Astrocyte (in vitro differentiated cells and primary cell): ENCODE measurements around the gene KIF3B. TPM values are rescaled to one million over a fixed set of nuclear protein-coding genes. Genes with fewer than 3 reads are reported as not detected.

ENCODE experiments used
- DNase-seq: peaks from one replicate; pipeline ENCODE4 v3.0.0-alpha.2; 2010; ENCODE audit warnings: low read depth
- FAIRE-seq: peaks from 2 replicates; lab custom pipeline; 2011; peaks lifted over from hg19 to GRCh38; lab: Jason Lieb, UNC
- H2AFZ ChIP-seq: 2 replicates; pipeline ENCODE4 v1.6.0; 2012; ENCODE audit warnings: low read depth, low read length, inconsistent platforms
- H3K27ac ChIP-seq: 2 replicates; pipeline ENCODE4 v1.5.1; 2011; ENCODE audit warnings: low read depth, low read length, inconsistent platforms
- H3K27me3 ChIP-seq: 2 replicates; pipeline ENCODE4 v1.6.0; 2011; ENCODE audit warnings: low read length, inconsistent platforms; ENCODE audit not compliant: insufficient read depth
- H3K36me3 ChIP-seq: 2 replicates; pipeline ENCODE4 v1.5.1; 2011; ENCODE audit warnings: low read length, inconsistent platforms; ENCODE audit not compliant: insufficient read depth
- H3K4me1 ChIP-seq: 2 replicates; pipeline ENCODE4 v1.5.1; 2011; ENCODE audit warnings: low read length, inconsistent platforms; ENCODE audit not compliant: insufficient read depth
- H3K4me2 ChIP-seq: 2 replicates; pipeline ENCODE4 v1.6.0; 2012; ENCODE audit warnings: low read length, inconsistent platforms
- H3K4me3 ChIP-seq: 2 replicates; pipeline ENCODE4 v1.5.1; 2011; ENCODE audit warnings: low read depth, mild to moderate bottlenecking, low read length, inconsistent platforms; ENCODE audit not compliant: insufficient read depth
- H3K79me2 ChIP-seq: 2 replicates; pipeline ENCODE4 v1.6.0; 2012; ENCODE audit warnings: mild to moderate bottlenecking, low read length, inconsistent platforms; ENCODE audit not compliant: insufficient read depth
- H3K9ac ChIP-seq: 2 replicates; pipeline ENCODE4 v1.6.0; 2012; ENCODE audit warnings: mild to moderate bottlenecking, low read length, inconsistent platforms
- H3K9me3 ChIP-seq: 2 replicates; pipeline ENCODE4 v1.5.1; 2012; ENCODE audit warnings: low read depth, mild to moderate bottlenecking, low read length, inconsistent platforms; ENCODE audit not compliant: insufficient read depth
- H4K20me1 ChIP-seq: 2 replicates; pipeline ENCODE4 v1.6.0; 2012; ENCODE audit warnings: low read length, inconsistent platforms; ENCODE audit not compliant: insufficient read depth
- H3K27ac Mint-ChIP-seq: one replicate; pipeline ENCODE4 v1.8.0; 2021; ENCODE audit warnings: mild to moderate bottlenecking, mixed read lengths; ENCODE audit not compliant: unreplicated experiment
- H3K27me3 Mint-ChIP-seq: one replicate; pipeline ENCODE4 v1.8.0; 2021; ENCODE audit warnings: low read depth, mixed read lengths; ENCODE audit not compliant: unreplicated experiment
- H3K36me3 Mint-ChIP-seq: one replicate; pipeline ENCODE4 v1.8.0; 2021; ENCODE audit warnings: low read depth, mixed read lengths; ENCODE audit not compliant: unreplicated experiment
- H3K4me1 Mint-ChIP-seq: one replicate; pipeline ENCODE4 v1.8.0; 2021; ENCODE audit warnings: low read depth, mixed read lengths; ENCODE audit not compliant: unreplicated experiment
- H3K4me3 Mint-ChIP-seq: one replicate; pipeline ENCODE4 v1.8.0; 2021; ENCODE audit warnings: mild to moderate bottlenecking, moderate library complexity, mixed read lengths; ENCODE audit not compliant: unreplicated experiment
- H3K9me3 Mint-ChIP-seq: one replicate; pipeline ENCODE4 v1.8.0; 2021; ENCODE audit warnings: mild to moderate bottlenecking, mixed read lengths; ENCODE audit not compliant: unreplicated experiment
- CTCF ChIP-seq: IDR thresholded peaks from 2 replicates; pipeline ENCODE4 v1.5.1; 2011; ENCODE audit warnings: low read depth, mild to moderate bottlenecking, inconsistent platforms, low read length, moderate library complexity; ENCODE audit not compliant: insufficient read depth
- EZH2 ChIP-seq: IDR thresholded peaks from 2 replicates; pipeline ENCODE4 v1.6.1; 2012; ENCODE audit warnings: mild to moderate bottlenecking, low read length, inconsistent platforms; ENCODE audit not compliant: insufficient read depth
- total RNA-seq: library from RNA; stranded (reverse); gene quantifications from 2 replicates; pipeline ENCODE4 v1.2.1, GENCODE V29; 2021

Gene KIF3B
- total RNA-seq, 1 donor from 2014 or later = 28.5 TPM

DNA sequence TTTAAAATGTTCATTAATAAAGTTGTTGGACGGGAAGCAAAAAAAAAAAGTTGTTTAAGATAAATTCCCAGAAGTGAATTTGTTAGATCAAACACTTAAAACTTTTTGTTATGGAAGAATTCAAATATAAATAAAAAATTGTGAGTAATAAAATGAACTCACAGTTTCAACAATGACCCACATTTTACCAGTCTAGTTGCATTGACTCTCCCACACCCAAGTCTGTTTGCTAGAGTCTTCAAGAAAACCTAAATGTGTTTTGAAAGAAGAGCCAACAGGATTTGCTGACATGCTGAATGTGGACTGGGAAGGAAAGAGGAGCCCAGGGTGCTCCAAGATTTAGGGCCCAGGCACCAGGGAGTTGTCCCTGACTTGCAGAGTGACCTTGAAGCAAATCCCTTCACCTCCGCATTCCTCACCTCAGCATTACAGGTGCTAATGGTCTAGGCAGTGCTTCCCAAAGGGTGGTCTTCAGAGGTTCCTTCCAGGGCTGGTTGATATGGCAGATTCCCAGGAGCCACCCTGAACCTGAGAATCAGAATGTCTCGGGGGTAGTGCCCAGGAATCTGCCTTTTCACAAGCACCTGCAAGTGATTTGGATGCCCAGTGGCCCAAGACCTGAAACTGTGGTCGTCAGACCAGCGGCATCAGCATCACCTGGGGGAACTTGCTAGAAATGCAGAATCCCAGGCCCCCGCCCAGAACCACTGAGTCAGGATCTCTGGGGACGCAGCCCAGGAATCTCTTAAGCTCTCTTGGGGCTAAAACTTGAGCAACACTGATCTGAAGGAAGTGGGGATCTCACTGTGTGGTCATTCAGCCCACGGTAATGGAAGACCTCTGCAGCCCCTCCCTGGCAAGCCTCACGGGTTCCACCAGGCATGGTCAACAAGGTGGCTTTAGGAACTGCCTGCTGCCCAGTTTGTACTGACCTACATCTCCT lies 38.7 kb upstream of the KIF3B start:
- no peak overlapping the region for H3K4me3 ChIP-seq
- no peaks in the 10 kb centered on the region for H3K4me1 ChIP-seq
- TF ChIP-seq EZH2 (no peak), CTCF (no peak)
- no peak overlapping the region for H2AFZ ChIP-seq
- no peak overlapping the region for H3K27ac ChIP-seq
- Mint-ChIP-seq H3K27ac (no peak overlapping the region), H3K9me3 (no peaks in the 10 kb centered on the region), H3K27me3 (peaks cover 6% of the 10 kb centered on the region), H3K4me3 (no peak overlapping the region), H3K4me1 (no peaks in the 10 kb centered on the region), H3K36me3 (peaks cover 10% of the 10 kb centered on the region)
- H3K79me2 ChIP-seq = no peaks in the 10 kb centered on the region
- H3K4me2 ChIP-seq = no peak overlapping the region
- FAIRE-seq = no peak
- peaks cover 2% of the 10 kb centered on the region for H3K36me3 ChIP-seq
- H3K9ac ChIP-seq = no peak overlapping the region
- no peak for DNase-seq
- no peaks in the 10 kb centered on the region for H3K27me3 ChIP-seq
- no peaks in the 10 kb centered on the region for H3K9me3 ChIP-seq
- no peaks in the 10 kb centered on the region for H4K20me1 ChIP-seq

- DNase-seq (no peak), FAIRE-seq (no peak)
- Histone ChIP-seq H3K4me1 (no peaks in the 10 kb centered on the region), H3K9ac (no peak overlapping the region), H3K4me2 (no peak overlapping the region), H3K27ac (no peak overlapping the region), H3K4me3 (no peak overlapping the region), H3K9me3 (no peaks in the 10 kb centered on the region), H3K79me2 (no peaks in the 10 kb centered on the region), H2AFZ (no peak overlapping the region), H3K27me3 (no peaks in the 10 kb centered on the region), H4K20me1 (no peaks in the 10 kb centered on the region), H3K36me3 (peaks cover 2% of the 10 kb centered on the region)
- peaks cover 9% of the 10 kb centered on the region for H3K36me3 Mint-ChIP-seq
- H3K27ac Mint-ChIP-seq = no peak overlapping the region
- no peak overlapping the region for H3K4me3 Mint-ChIP-seq
- H3K4me1 Mint-ChIP-seq = no peaks in the 10 kb centered on the region
- TF ChIP-seq EZH2 (no peak), CTCF (no peak)
- H3K9me3 Mint-ChIP-seq = no peaks in the 10 kb centered on the region
- peaks cover 6% of the 10 kb centered on the region for H3K27me3 Mint-ChIP-seq
Observed at GRCh38 chr20:32240205-32240604, 37.2 kb upstream of the KIF3B start.

- no peak overlapping the region for H3K4me3 ChIP-seq
- no peaks in the 10 kb centered on the region for H3K36me3 ChIP-seq
- H3K9ac ChIP-seq = no peak overlapping the region
- no peak overlapping the region for H3K4me2 ChIP-seq
- H4K20me1 ChIP-seq = no peaks in the 10 kb centered on the region
- Mint-ChIP-seq H3K27me3 (peaks cover 6% of the 10 kb centered on the region), H3K27ac (no peak overlapping the region), H3K4me3 (no peak overlapping the region), H3K4me1 (no peaks in the 10 kb centered on the region), H3K9me3 (no peaks in the 10 kb centered on the region), H3K36me3 (peaks cover 1% of the 10 kb centered on the region)
- H3K9me3 ChIP-seq = no peaks in the 10 kb centered on the region
- TF ChIP-seq CTCF (no peak), EZH2 (no peak)
- FAIRE-seq (no peak), DNase-seq (no peak)
- no peaks in the 10 kb centered on the region for H3K27me3 ChIP-seq
- no peaks in the 10 kb centered on the region for H3K4me1 ChIP-seq
- H3K79me2 ChIP-seq = no peaks in the 10 kb centered on the region
- H3K27ac ChIP-seq = no peak overlapping the region
- no peak overlapping the region for H2AFZ ChIP-seq
Observed at GRCh38 chr20:32241807-32242206, 35.6 kb upstream of the KIF3B start.
